Heart left ventricle (tissue), 13 donors: ENCODE measurements around the gene SRGAP1.
"Not testable (repeated sequence)": the region's sequence is repeated elsewhere in the genome, so short reads cannot be mapped to it uniquely, and the experiment has no call there.

Experiments
- POLR2A ChIP-seq, 2 donors: fragments of 450-650 bp; IDR thresholded peaks; one replicate each; pipeline ENCODE4 v1.6.1; 2017; ENCODE audit warnings: antibody characterized with exemption in 2 of 2, mild to moderate bottlenecking in 2 of 2, moderate library complexity in 2 of 2
- TF ChIP-seq, protein P1 (sequence below), 12 donors: fragments of 200-600 bp; sonication (generic) in 4 of 12; IDR thresholded peaks; one replicate each; pipeline versions ENCODE4 v1.5.0 to v1.8.0; 2018 to 2022; ENCODE audit warnings: antibody characterized with exemption in 12 of 12, mild to moderate bottlenecking in 5 of 12
- donor health status: ischemic (EF 13 %, LVEDD 7.1; RV severe dilation, severe dysfunction).
- donor health status: DM: no; HTN: yes; CAD: no.
- donor health status: DM: no; HTN: no; CAD: no.
- donor health status: ischemic (EF 25% LVEDD 6.9; RV normal size, moderate dysfunction).
- donor health status: ischemic (EF 25% LVEDD 5.7; RV mildly dilated, moderate dysfunction).
- donor health status: ischemic (EF 35%, LVEDD 5.7; RV mildly dilated, moderate dysfunction).
- donor health status: nonischemic (EF 11% LVEDD 7.7; RV severe dilation, severe dysfunction).
- donor health status: DM: yes; HTN: yes; CAD: no.
- donor health status: PGD.
- donor health status: ischemic (EF 29% LVEDD 5.4; RV normal size, mild dysfunction).
- donor health status: nonischemic (EF 23%, LVEDD 6.1; RV moderate dilation, normal function).

DNA sequence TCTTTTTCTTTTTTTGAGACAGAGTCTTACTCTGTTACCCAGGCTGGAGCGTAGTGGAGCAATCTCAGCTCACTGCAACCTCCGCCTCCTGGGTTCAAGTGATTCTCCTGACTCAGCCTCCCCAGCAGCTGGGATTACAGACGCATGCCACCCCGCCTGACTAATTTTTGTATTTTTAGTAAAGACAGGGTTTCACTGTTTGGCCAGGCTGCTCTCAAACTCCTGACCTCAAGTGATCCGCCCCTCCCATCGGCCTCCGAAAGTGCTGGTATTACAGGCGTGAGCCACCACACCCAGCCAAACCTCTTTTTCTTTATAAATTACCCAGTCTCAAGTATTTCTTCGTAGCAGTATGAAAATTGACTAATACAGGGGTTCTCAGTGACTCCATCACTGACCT is 35.7 kb downstream of the SRGAP1 start:
- TF ChIP-seq, protein P1, sequence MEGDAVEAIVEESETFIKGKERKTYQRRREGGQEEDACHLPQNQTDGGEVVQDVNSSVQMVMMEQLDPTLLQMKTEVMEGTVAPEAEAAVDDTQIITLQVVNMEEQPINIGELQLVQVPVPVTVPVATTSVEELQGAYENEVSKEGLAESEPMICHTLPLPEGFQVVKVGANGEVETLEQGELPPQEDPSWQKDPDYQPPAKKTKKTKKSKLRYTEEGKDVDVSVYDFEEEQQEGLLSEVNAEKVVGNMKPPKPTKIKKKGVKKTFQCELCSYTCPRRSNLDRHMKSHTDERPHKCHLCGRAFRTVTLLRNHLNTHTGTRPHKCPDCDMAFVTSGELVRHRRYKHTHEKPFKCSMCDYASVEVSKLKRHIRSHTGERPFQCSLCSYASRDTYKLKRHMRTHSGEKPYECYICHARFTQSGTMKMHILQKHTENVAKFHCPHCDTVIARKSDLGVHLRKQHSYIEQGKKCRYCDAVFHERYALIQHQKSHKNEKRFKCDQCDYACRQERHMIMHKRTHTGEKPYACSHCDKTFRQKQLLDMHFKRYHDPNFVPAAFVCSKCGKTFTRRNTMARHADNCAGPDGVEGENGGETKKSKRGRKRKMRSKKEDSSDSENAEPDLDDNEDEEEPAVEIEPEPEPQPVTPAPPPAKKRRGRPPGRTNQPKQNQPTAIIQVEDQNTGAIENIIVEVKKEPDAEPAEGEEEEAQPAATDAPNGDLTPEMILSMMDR (IDR thresholded peaks at IDR 0.05): not testable (repeated sequence)
- TF ChIP-seq POLR2A (IDR thresholded peaks at IDR 0.05): not testable (repeated sequence)
